GM12874 (cell line): ENCODE measurements around the gene KCTD16.
A peak's percentile ranks its signal among the peaks of the same experiment; 100 is the strongest.

Experiments used
- CTCF ChIP-seq: IDR thresholded peaks from 2 replicates; pipeline ENCODE4 v1.5.1; 2011; ENCODE audit warnings: low read depth, mild to moderate bottlenecking, control low read depth, low read length, moderate library complexity; ENCODE audit not compliant: insufficient read depth

Gene KCTD16

GRCh38 chr5:144467792-144468191 lies 297.1 kb downstream of the KCTD16 start:
- TF ChIP-seq CTCF, result peak; percentile 50

GRCh38 chr5:144468571-144468970 lies 297.9 kb downstream of the KCTD16 start:
- no peak for TF ChIP-seq CTCF

GRCh38 chr5:144469106-144469505 lies 298.4 kb downstream of the KCTD16 start:
- TF ChIP-seq CTCF, result no peak

- no peak for TF ChIP-seq CTCF
Measured at GRCh38 chr5:144472221-144472620, 301.5 kb downstream of the KCTD16 start.

GRCh38 chr5:144473650-144474049 lies 303.0 kb downstream of the KCTD16 start:
- TF ChIP-seq CTCF, result no peak

- no peak for TF ChIP-seq CTCF
Measured at GRCh38 chr5:144478565-144478964, 307.9 kb downstream of the KCTD16 start.

GRCh38 chr5:144481861-144482260 lies 311.2 kb downstream of the KCTD16 start:
- TF ChIP-seq CTCF, result no peak
